NCI-H1417 treated with DMSO at 0.1 percent for 48 hours (cell line): ENCODE measurements around the gene TCEA2.

Source experiments
- DNase-seq: peaks from one replicate; lab custom pipeline; 2025; lab: John Stamatoyannopoulos, UW

The TCEA2 gene

GRCh38 chr20:64095455-64095854 is 32.5 kb downstream of the TCEA2 start:
- DNase-seq: no peak

GRCh38 chr20:64095927-64096326 is 32.9 kb downstream of the TCEA2 start:
- DNase-seq: no peak

- DNase-seq: no peak
These were observed 33.5 kb downstream of the TCEA2 start for GRCh38 chr20:64096535-64096934.

- DNase-seq: no peak
These were observed 35.5 kb downstream of the TCEA2 start for GRCh38 chr20:64098471-64099013.

- DNase-seq: no peak
These were observed 36.2 kb downstream of the TCEA2 start for GRCh38 chr20:64099086-64099786.

- no peak for DNase-seq
These were observed 37.0 kb downstream of the TCEA2 start for GRCh38 chr20:64099880-64100565.

GRCh38 chr20:64100566-64100888 is 37.5 kb downstream of the TCEA2 start:
- no peak for DNase-seq

- DNase-seq: no peak
These were observed 38.1 kb downstream of the TCEA2 start for GRCh38 chr20:64100946-64101688.

GRCh38 chr20:64101731-64102621 is 39.0 kb downstream of the TCEA2 start:
- no peak for DNase-seq

GRCh38 chr20:64102647-64103354 is 39.8 kb downstream of the TCEA2 start:
- peak; percentile 55 for DNase-seq

- no peak for DNase-seq
These were observed 41.1 kb downstream of the TCEA2 start for GRCh38 chr20:64103871-64104666.

GRCh38 chr20:64104667-64105451 is 41.9 kb downstream of the TCEA2 start:
- no peak for DNase-seq

- DNase-seq: no peak
These were observed 42.9 kb downstream of the TCEA2 start for GRCh38 chr20:64105846-64106434.

GRCh38 chr20:64106435-64106961 is 43.5 kb downstream of the TCEA2 start:
- no peak for DNase-seq

- no peak for DNase-seq
These were observed 44.2 kb downstream of the TCEA2 start, which contains the start of gene NPBWR2 for GRCh38 chr20:64106981-64107735. NPBWR2 (minus strand) TSS chr20:64107565; CDS start chr20:64106831, 734 bp downstream.

GRCh38 chr20:64107736-64108457 is 44.9 kb downstream of the TCEA2 start:
- DNase-seq: no peak
